ENCODE data around the gene ATP9A. TPM values are rescaled to one million over a fixed set of nuclear protein-coding genes. Genes with fewer than 3 reads are reported as not detected.

Gene ATP9A
- total and polyA plus RNA-seq, 2 donors (not counting 1 experiment from before 2014, with no cell fraction given): 23.3 to 96.3 TPM

DNA sequence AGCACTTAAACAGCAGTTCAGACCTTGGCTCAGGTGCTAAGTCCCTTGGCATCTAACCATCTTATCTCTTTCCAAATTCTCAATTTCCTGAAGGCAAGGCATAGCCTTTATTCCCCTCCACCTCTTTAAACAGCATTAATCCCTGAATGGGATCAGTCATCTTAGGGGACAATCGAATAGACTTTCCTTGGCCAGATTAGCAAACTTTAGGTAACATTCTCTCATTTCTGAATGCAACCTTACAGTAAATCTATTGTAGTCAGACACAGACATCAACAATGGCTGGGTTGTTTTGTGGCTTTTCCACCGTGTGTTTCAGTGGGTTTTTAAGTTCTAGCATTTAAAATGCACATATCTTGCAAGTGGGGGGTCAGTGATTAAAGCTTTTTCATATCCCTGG is 56.8 kb downstream of the ATP9A start:
- Histone ChIP-seq H3K4me1 (ENCODE audit: control insufficient read depth, extremely low read depth, insufficient read depth, low read length) (no peaks in the 10 kb centered on the region), H3K36me3 (ENCODE audit: control insufficient read depth, insufficient read depth, low read length) (no peaks in the 10 kb centered on the region), H3K79me2 (ENCODE audit: control insufficient read depth, insufficient read depth, low read length) (no peaks in the 10 kb centered on the region), H4K20me1 (ENCODE audit: control insufficient read depth, extremely low read depth, insufficient read depth, low read length) (no peaks in the 10 kb centered on the region), H3K4me3 (replicated peaks in 1 of 4; ENCODE audit: control extremely low read depth in 1 of 4, insufficient read depth in 1 of 4, low read depth in 3 of 4, low read length in 4 of 4) (no peak overlapping the region), H3K4me2 (ENCODE audit: extremely low read depth, insufficient read depth, low read length) (no peak overlapping the region), H2AFZ (ENCODE audit: low read length) (no peak overlapping the region), H3K9me3 (ENCODE audit: control insufficient read depth, insufficient read depth, low read depth, low read length) (no peaks in the 10 kb centered on the region), H3K9ac (ENCODE audit: insufficient read depth, low read length) (no peak overlapping the region), H3K27me3 (ENCODE audit: control insufficient read depth, insufficient read depth, low read length) (no peaks in the 10 kb centered on the region), H3K27ac (ENCODE audit: insufficient read depth, low read length) (no peak overlapping the region)
- DNase-seq (ENCODE audit: low read depth in 2 of 2): no peak
- no peak for TF ChIP-seq EZH2 (IDR thresholded peaks at IDR 0.05; ENCODE audit: low read length, missing control alignments)
- TF ChIP-seq, protein P1, sequence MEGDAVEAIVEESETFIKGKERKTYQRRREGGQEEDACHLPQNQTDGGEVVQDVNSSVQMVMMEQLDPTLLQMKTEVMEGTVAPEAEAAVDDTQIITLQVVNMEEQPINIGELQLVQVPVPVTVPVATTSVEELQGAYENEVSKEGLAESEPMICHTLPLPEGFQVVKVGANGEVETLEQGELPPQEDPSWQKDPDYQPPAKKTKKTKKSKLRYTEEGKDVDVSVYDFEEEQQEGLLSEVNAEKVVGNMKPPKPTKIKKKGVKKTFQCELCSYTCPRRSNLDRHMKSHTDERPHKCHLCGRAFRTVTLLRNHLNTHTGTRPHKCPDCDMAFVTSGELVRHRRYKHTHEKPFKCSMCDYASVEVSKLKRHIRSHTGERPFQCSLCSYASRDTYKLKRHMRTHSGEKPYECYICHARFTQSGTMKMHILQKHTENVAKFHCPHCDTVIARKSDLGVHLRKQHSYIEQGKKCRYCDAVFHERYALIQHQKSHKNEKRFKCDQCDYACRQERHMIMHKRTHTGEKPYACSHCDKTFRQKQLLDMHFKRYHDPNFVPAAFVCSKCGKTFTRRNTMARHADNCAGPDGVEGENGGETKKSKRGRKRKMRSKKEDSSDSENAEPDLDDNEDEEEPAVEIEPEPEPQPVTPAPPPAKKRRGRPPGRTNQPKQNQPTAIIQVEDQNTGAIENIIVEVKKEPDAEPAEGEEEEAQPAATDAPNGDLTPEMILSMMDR (conservative IDR thresholded peaks at IDR 0.05 in 1 of 2, IDR thresholded peaks at IDR 0.05 in 1 of 2; ENCODE audit: low read depth in 1 of 2, low read length in 2 of 2): no peak

DNA sequence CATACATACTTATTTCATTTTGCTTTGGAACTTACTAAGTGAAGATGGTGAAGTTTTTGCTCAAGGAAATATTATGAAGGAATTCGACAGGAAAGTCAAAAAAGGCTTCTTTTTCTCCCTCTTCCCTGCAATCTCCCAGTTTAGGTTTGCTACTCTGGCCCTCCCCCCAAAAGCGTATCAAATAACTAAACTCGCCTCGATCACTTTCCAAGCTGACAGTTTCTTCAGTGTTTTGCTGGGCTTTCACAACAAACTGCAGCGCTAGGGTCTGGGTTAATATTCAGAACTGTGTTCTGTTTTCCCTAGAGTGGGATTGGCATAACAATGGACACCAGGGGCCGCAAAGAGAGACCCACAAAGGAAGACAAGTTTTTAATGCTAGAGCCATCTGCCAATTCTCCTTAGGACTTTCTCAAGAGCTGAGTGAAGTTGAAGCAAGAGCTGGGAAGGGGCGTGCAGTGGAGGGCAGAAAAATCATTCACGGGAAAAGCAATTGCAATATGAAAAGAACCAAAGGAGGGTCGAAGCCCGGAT is 57.8 kb downstream of the ATP9A start:
- no peak for TF ChIP-seq EZH2 (IDR thresholded peaks at IDR 0.05; ENCODE audit: low read length, missing control alignments)
- TF ChIP-seq, protein P1 (conservative IDR thresholded peaks at IDR 0.05 in 1 of 2, IDR thresholded peaks at IDR 0.05 in 1 of 2; ENCODE audit: low read depth in 1 of 2, low read length in 2 of 2): no peak
- no peak overlapping the region for H3K4me3 ChIP-seq (replicated peaks in 1 of 4; ENCODE audit: control extremely low read depth in 1 of 4, insufficient read depth in 1 of 4, low read depth in 3 of 4, low read length in 4 of 4)
- no peak for DNase-seq (ENCODE audit: low read depth in 2 of 2)

GRCh38 chr20:51705400-51705799 is 62.8 kb downstream of the ATP9A start:
- H4K20me1 ChIP-seq (ENCODE audit: control insufficient read depth, extremely low read depth, insufficient read depth, low read length): no peaks in the 10 kb centered on the region

More for the DNA sequence above, 57.8 kb downstream of the ATP9A start:
- Histone ChIP-seq H3K27ac (ENCODE audit: insufficient read depth, low read length) (no peak overlapping the region), H3K36me3 (ENCODE audit: control insufficient read depth, insufficient read depth, low read length) (no peaks in the 10 kb centered on the region), H4K20me1 (ENCODE audit: control insufficient read depth, extremely low read depth, insufficient read depth, low read length) (no peaks in the 10 kb centered on the region), H2AFZ (ENCODE audit: low read length) (no peak overlapping the region), H3K9ac (ENCODE audit: insufficient read depth, low read length) (no peak overlapping the region), H3K4me1 (ENCODE audit: control insufficient read depth, extremely low read depth, insufficient read depth, low read length) (no peaks in the 10 kb centered on the region), H3K9me3 (ENCODE audit: control insufficient read depth, insufficient read depth, low read depth, low read length) (no peaks in the 10 kb centered on the region), H3K4me2 (ENCODE audit: extremely low read depth, insufficient read depth, low read length) (no peak overlapping the region), H3K27me3 (ENCODE audit: control insufficient read depth, insufficient read depth, low read length) (no peaks in the 10 kb centered on the region), H3K79me2 (ENCODE audit: control insufficient read depth, insufficient read depth, low read length) (no peaks in the 10 kb centered on the region)

More at GRCh38 chr20:51705400-51705799, 62.8 kb downstream of the ATP9A start:
- Histone ChIP-seq H3K9me3 (ENCODE audit: control insufficient read depth, insufficient read depth, low read depth, low read length) (no peaks in the 10 kb centered on the region), H3K27ac (ENCODE audit: insufficient read depth, low read length) (no peak overlapping the region), H3K9ac (ENCODE audit: insufficient read depth, low read length) (no peak overlapping the region), H3K4me1 (ENCODE audit: control insufficient read depth, extremely low read depth, insufficient read depth, low read length) (no peaks in the 10 kb centered on the region), H3K4me2 (ENCODE audit: extremely low read depth, insufficient read depth, low read length) (no peak overlapping the region), H3K27me3 (ENCODE audit: control insufficient read depth, insufficient read depth, low read length) (no peaks in the 10 kb centered on the region), H2AFZ (ENCODE audit: low read length) (no peak overlapping the region), H3K36me3 (ENCODE audit: control insufficient read depth, insufficient read depth, low read length) (no peaks in the 10 kb centered on the region), H3K4me3 (replicated peaks in 1 of 4; ENCODE audit: control extremely low read depth in 1 of 4, insufficient read depth in 1 of 4, low read depth in 3 of 4, low read length in 4 of 4) (no peak overlapping the region), H3K79me2 (ENCODE audit: control insufficient read depth, insufficient read depth, low read length) (no peaks in the 10 kb centered on the region)
- no peak for TF ChIP-seq EZH2 (IDR thresholded peaks at IDR 0.05; ENCODE audit: low read length, missing control alignments)
- TF ChIP-seq, protein P1 (conservative IDR thresholded peaks at IDR 0.05 in 1 of 2, IDR thresholded peaks at IDR 0.05 in 1 of 2; ENCODE audit: low read depth in 1 of 2, low read length in 2 of 2): no peak
- DNase-seq (ENCODE audit: low read depth in 2 of 2): no peak
